Natural killer cell (primary cell): Measurements from ENCODE around the gene AGR2. TPM values are rescaled to one million over a fixed set of nuclear protein-coding genes. Genes with fewer than 3 reads are reported as not detected.

Source experiments
- ATAC-seq, 3 donors: fragments of 150-1000 bp in 2 of 3; fragments of 200-7000 bp in 1 of 3; cut with Tn5 transposase; 1 replicate in 1 of 3; 2 replicates in 2 of 3; pipeline ENCODE4 v1.10.0; 2021; ENCODE audit warnings: mild to moderate bottlenecking in 2 of 3, moderate library complexity in 2 of 3
- DNase-seq, 2 donors: peaks; one replicate each; pipeline versions ENCODE4 v3.0.0 to v3.0.0-alpha.2; 2013 to 2021; ENCODE audit warnings: mixed read lengths in 1 of 2
- H3K27ac ChIP-seq: one replicate; pipeline ENCODE4 v1.5.1; 2013; ENCODE audit warnings: mild to moderate bottlenecking, low read length
- H3K27me3 ChIP-seq: one replicate; pipeline ENCODE4 v1.6.1; 2013; ENCODE audit warnings: low read length; ENCODE audit not compliant: control insufficient read depth, insufficient read depth
- H3K36me3 ChIP-seq: one replicate; pipeline ENCODE4 v1.6.1; 2013; ENCODE audit warnings: low read length; ENCODE audit not compliant: control insufficient read depth, insufficient read depth
- H3K4me1 ChIP-seq: one replicate; pipeline ENCODE4 v1.6.1; 2013; ENCODE audit warnings: low read length; ENCODE audit not compliant: control insufficient read depth, insufficient read depth
- H3K4me3 ChIP-seq: one replicate; pipeline ENCODE4 v1.5.1; 2013; ENCODE audit warnings: low read length
- H3K9me3 ChIP-seq: one replicate; pipeline ENCODE4 v1.6.1; 2013; ENCODE audit warnings: low read length; ENCODE audit not compliant: control insufficient read depth, insufficient read depth
- H3K27ac Mint-ChIP-seq, 2 donors: one replicate each; pipeline ENCODE4 v1.8.0; 2022; ENCODE audit warnings: mild to moderate bottlenecking in 2 of 2, mixed read lengths in 2 of 2, moderate library complexity in 1 of 2
- H3K27me3 Mint-ChIP-seq, 2 donors: one replicate each; pipeline ENCODE4 v1.8.0; 2022; ENCODE audit warnings: low read depth in 2 of 2, mixed read lengths in 2 of 2
- H3K36me3 Mint-ChIP-seq: one replicate; pipeline ENCODE4 v1.8.0; 2022; ENCODE audit warnings: mixed read lengths
- H3K4me1 Mint-ChIP-seq, 2 donors: one replicate each; pipeline ENCODE4 v1.8.0; 2022; ENCODE audit warnings: mixed read lengths in 2 of 2
- H3K4me3 Mint-ChIP-seq: one replicate; pipeline ENCODE4 v1.8.0; 2022; ENCODE audit warnings: mild to moderate bottlenecking, moderate library complexity, mixed read lengths
- H3K9me3 Mint-ChIP-seq, 2 donors: one replicate each; pipeline ENCODE4 v1.8.0; 2022; ENCODE audit warnings: mixed read lengths in 2 of 2
- CTCF ChIP-seq: fragments of 200-600 bp; IDR thresholded peaks from one replicate; pipeline ENCODE4 v1.8.0; 2022; ENCODE audit warnings: antibody characterized with exemption
- WGBS: methylation state at CpG from one replicate; pipeline ENCODE4 v1.1.7; 2013; ENCODE audit warnings: missing lambda C conversion rate; ENCODE audit not compliant: insufficient coverage; 5-methylcytosine and 5-hydroxymethylcytosine counted together
- intact Hi-C: fragments of 100-400 bp; cut with micrococcal nuclease; formaldehyde crosslinking; loops from one replicate; pipeline ENCODE4 v1.14.2; 2022
- total RNA-seq, 4 donors: library from RNA; stranded (reverse); fragments of 120-200 nt in 1 of 4; gene quantifications; one replicate each; pipeline versions ENCODE4 v1.2.3 to v1.2.4, GENCODE V29; 2013 to 2022

Gene AGR2
- total RNA-seq, 3 donors from 2014 or later (not counting 1 experiment from before 2014, with no cell fraction given): not detected

GRCh38 chr7:16849296-16850148 is 44.7 kb upstream of the AGR2 start:
- TF ChIP-seq CTCF: no peak
- no peak for ATAC-seq
- Histone ChIP-seq H3K4me1 (peaks cover 4% of the 10 kb centered on the region), H3K27ac (no peak overlapping the region), H3K4me3 (no peak overlapping the region), H3K36me3 (no peaks in the 10 kb centered on the region), H3K9me3 (no peaks in the 10 kb centered on the region), H3K27me3 (no peaks in the 10 kb centered on the region)
- Mint-ChIP-seq H3K9me3 (no peaks in the 10 kb centered on the region), H3K4me3 (no peak overlapping the region), H3K27ac (no peak overlapping the region), H3K27me3 (peaks cover 10 to 20% of the 10 kb centered on the region in 2 donors), H3K36me3 (no peaks in the 10 kb centered on the region), H3K4me1 (peaks cover 8% of the 10 kb centered on the region in 2 donors)
- no peak for DNase-seq
- 80% methylated on average over 11 of the region's 12 CpGs for WGBS
- intact Hi-C loops: no loop called here

- Mint-ChIP-seq H3K36me3 (no peaks in the 10 kb centered on the region), H3K9me3 (no peaks in the 10 kb centered on the region), H3K27ac (no peak overlapping the region), H3K27me3 (peaks cover 10 to 20% of the 10 kb centered on the region in 2 donors), H3K4me1 (peaks cover 8% of the 10 kb centered on the region in 2 donors), H3K4me3 (no peak overlapping the region)
- Histone ChIP-seq H3K4me1 (peaks cover 4% of the 10 kb centered on the region), H3K27me3 (no peaks in the 10 kb centered on the region), H3K4me3 (no peak overlapping the region), H3K9me3 (no peaks in the 10 kb centered on the region), H3K27ac (no peak overlapping the region), H3K36me3 (no peaks in the 10 kb centered on the region)
- no peak for ATAC-seq
- intact Hi-C loops: no loop called here
- TF ChIP-seq CTCF: no peak
- 75% methylated on average over 6 of the region's 6 CpGs for WGBS
- DNase-seq: no peak
Observed at GRCh38 chr7:16847381-16847860, 42.6 kb upstream of the AGR2 start.

- WGBS: 95% methylated on average over 2 of the region's 2 CpGs
- no peak for TF ChIP-seq CTCF
- intact Hi-C loops: no loop called here
- H3K27me3 Mint-ChIP-seq: peaks cover 9 to 15% of the 10 kb centered on the region in 2 donors
- no peak overlapping the region for H3K4me3 ChIP-seq
- no peak overlapping the region for H3K27ac ChIP-seq
- DNase-seq (no peak), ATAC-seq (no peak)
- no peaks in the 10 kb centered on the region for H3K9me3 ChIP-seq
- H3K27ac Mint-ChIP-seq: no peak overlapping the region
- H3K4me3 Mint-ChIP-seq: no peak overlapping the region
- H3K4me1 ChIP-seq: peaks cover 4% of the 10 kb centered on the region
- peaks cover 6% of the 10 kb centered on the region in 2 donors for H3K4me1 Mint-ChIP-seq
- H3K36me3 Mint-ChIP-seq: no peaks in the 10 kb centered on the region
- H3K9me3 Mint-ChIP-seq: no peaks in the 10 kb centered on the region
- H3K36me3 ChIP-seq: no peaks in the 10 kb centered on the region
- no peaks in the 10 kb centered on the region for H3K27me3 ChIP-seq
Observed at GRCh38 chr7:16846601-16847165, 41.9 kb upstream of the AGR2 start.
